DND-41 (cell line): ENCODE results near the gene PACS2.

ENCODE experiments used
- EZH2 ChIP-seq: IDR thresholded peaks from 3 replicates; pipeline ENCODE4 v1.6.1; 2012; ENCODE audit warnings: borderline replicate concordance, low read depth, mild to moderate bottlenecking, moderate library complexity, low read length, inconsistent platforms; ENCODE audit not compliant: severe bottlenecking
- TF ChIP-seq, protein P1 (sequence below): IDR thresholded peaks from 2 replicates; pipeline ENCODE4 v1.5.1; 2012; ENCODE audit warnings: borderline replicate concordance, low read length, moderate library complexity, mild to moderate bottlenecking; ENCODE audit not compliant: poor library complexity, severe bottlenecking; ENCODE audit errors: extremely low read depth

DNA sequence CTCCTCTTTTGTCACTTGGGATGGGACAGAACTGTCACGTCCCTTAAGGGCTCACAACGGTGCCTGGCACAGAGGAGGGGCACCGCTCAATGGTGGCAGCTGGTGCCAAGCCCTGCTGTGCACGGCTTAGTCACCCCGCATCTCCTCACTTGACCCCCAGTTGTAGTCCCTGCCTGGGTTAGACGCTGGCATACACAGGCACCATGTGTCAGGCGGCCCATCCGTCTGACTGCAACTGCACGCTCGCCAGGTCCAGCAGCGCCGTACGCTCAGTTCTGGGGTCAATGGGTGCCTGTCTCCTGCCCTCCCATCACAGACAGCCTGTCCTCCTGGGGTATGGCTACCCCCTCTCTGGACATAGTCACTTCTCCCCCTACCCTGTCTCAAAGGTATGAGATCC lies 1.6 kb upstream of the PACS2 start:
- TF ChIP-seq, protein P1, sequence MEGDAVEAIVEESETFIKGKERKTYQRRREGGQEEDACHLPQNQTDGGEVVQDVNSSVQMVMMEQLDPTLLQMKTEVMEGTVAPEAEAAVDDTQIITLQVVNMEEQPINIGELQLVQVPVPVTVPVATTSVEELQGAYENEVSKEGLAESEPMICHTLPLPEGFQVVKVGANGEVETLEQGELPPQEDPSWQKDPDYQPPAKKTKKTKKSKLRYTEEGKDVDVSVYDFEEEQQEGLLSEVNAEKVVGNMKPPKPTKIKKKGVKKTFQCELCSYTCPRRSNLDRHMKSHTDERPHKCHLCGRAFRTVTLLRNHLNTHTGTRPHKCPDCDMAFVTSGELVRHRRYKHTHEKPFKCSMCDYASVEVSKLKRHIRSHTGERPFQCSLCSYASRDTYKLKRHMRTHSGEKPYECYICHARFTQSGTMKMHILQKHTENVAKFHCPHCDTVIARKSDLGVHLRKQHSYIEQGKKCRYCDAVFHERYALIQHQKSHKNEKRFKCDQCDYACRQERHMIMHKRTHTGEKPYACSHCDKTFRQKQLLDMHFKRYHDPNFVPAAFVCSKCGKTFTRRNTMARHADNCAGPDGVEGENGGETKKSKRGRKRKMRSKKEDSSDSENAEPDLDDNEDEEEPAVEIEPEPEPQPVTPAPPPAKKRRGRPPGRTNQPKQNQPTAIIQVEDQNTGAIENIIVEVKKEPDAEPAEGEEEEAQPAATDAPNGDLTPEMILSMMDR: no peak
- TF ChIP-seq EZH2: no peak
